ENCODE results near the gene VPS26C. TPM values are rescaled to one million over a fixed set of nuclear protein-coding genes. Genes with fewer than 3 reads are reported as not detected.

VPS26C gene
- total and polyA plus RNA-seq, 12 donors: 22.3 to 57.5 (median 46.3) TPM

DNA sequence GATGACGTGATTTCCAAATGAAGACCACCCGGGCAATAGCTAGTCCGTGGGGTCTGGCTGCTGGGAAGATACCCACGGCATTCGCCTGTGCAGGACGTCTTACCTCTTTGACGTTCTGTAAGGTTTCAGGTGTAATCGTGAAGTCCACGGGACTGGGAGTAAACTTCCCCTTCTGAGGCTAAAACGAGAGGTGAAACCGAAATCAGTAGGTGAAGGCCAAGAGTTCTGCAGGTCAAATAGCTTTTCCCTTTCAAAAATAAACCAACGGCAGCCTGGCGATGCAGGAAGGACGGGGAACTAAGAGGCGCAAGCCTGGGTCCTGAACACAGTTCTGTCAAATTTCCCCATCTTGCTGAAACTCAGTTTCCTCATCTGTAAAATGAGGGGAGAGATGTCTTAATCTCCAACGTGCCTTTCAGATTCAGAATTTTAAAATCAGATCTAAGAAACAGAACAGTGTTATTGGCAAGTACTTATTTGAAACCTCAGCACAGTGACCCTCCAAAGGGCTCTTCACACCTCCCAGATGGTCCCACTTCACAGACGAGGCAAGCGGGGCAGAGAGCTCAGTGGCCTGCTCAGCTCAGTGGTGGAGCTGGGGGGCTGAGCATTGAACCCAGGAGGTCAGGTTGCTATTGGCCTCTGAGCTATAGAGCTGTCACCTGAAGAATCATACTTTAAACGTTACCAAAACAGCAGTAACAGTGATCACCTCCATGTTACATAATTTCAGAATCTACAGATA is 34.7 kb downstream of the VPS26C start:
- TF ChIP-seq, protein P1, sequence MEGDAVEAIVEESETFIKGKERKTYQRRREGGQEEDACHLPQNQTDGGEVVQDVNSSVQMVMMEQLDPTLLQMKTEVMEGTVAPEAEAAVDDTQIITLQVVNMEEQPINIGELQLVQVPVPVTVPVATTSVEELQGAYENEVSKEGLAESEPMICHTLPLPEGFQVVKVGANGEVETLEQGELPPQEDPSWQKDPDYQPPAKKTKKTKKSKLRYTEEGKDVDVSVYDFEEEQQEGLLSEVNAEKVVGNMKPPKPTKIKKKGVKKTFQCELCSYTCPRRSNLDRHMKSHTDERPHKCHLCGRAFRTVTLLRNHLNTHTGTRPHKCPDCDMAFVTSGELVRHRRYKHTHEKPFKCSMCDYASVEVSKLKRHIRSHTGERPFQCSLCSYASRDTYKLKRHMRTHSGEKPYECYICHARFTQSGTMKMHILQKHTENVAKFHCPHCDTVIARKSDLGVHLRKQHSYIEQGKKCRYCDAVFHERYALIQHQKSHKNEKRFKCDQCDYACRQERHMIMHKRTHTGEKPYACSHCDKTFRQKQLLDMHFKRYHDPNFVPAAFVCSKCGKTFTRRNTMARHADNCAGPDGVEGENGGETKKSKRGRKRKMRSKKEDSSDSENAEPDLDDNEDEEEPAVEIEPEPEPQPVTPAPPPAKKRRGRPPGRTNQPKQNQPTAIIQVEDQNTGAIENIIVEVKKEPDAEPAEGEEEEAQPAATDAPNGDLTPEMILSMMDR (IDR thresholded peaks at IDR 0.05): no peak
- no peak overlapping the region for H3K27ac ChIP-seq
- H3K36me3 ChIP-seq: peaks cover 0 to 100% (median 38%) of the 10 kb centered on the region in 9 donors
- intact Hi-C loops (cut with DNase I): no loop called here
- H3K4me1 ChIP-seq: peaks cover 0 to 2% (median 0%) of the 10 kb centered on the region in 9 donors
- no peak for DNase-seq
- no peaks in the 10 kb centered on the region for H3K27me3 ChIP-seq
- H3K9me3 ChIP-seq: no peaks in the 10 kb centered on the region
- no peak for ATAC-seq
- WGBS, 2 donors: 95% methylated on average over 19 of the region's 19 CpGs
- no peak overlapping the region for H3K4me3 ChIP-seq

DNA sequence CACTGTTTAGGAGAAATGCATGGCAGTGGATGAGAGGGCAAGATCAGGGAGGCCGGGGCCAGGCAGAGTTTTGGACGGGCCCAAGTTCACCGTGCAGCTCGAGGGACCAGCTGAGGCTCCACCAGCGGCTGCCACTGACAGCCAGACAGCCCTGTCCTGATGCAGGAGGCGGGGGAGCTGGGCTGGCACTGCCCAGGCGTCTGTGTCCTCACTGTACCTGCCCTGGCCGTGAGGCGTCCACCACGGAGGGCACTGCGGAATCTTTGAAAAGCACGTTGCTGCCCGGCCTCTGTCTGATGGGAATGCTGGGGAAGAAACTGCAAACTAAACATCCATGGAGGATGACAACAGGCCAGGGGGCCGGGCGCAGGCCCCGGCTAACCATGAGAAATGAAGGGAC is 35.5 kb downstream of the VPS26C start:
- DNase-seq (no peak), ATAC-seq (no peak)
- Histone ChIP-seq H3K27me3 (no peaks in the 10 kb centered on the region), H3K9me3 (no peaks in the 10 kb centered on the region), H3K36me3 (peaks cover 0 to 100% (median 46%) of the 10 kb centered on the region in 9 donors), H3K4me3 (no peak overlapping the region), H3K27ac (no peak overlapping the region), H3K4me1 (no peaks in the 10 kb centered on the region)
- TF ChIP-seq, protein P1 (IDR thresholded peaks at IDR 0.05): no peak
- WGBS, 2 donors: 97 to 98% methylated on average over 16 of the region's 16 CpGs
- intact Hi-C loops (cut with DNase I): no loop called here

DNA sequence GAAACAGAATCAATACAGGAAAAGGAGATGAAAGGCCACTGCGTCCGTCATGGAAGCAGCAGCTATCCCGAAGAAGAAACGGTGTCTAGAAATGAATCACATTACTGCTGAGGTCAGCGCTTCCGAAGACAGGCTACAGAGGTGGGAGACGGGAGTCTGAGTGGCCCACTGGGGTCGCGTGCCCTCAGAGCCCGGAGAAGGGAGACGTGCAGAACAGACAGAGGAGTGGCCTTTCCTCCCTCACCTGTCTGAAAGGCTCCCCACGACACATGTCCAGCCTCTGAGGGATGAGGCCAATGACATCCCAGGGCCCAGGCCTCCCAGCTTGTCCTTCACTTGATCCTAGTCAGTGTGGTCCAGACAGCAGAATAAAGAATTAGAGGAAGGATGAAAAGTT is 35.9 kb downstream of the VPS26C start:
- Histone ChIP-seq H3K9me3 (no peaks in the 10 kb centered on the region), H3K27ac (no peak overlapping the region), H3K36me3 (peaks cover 0 to 100% (median 50%) of the 10 kb centered on the region in 9 donors), H3K4me1 (no peaks in the 10 kb centered on the region), H3K4me3 (no peak overlapping the region), H3K27me3 (no peaks in the 10 kb centered on the region)
- 90 to 91% methylated on average over 12 of the region's 12 CpGs for WGBS, 2 donors
- intact Hi-C loops (cut with DNase I): no loop called here
- ATAC-seq (no peak), DNase-seq (no peak)
- TF ChIP-seq, protein P1 (IDR thresholded peaks at IDR 0.05): no peak

DNA sequence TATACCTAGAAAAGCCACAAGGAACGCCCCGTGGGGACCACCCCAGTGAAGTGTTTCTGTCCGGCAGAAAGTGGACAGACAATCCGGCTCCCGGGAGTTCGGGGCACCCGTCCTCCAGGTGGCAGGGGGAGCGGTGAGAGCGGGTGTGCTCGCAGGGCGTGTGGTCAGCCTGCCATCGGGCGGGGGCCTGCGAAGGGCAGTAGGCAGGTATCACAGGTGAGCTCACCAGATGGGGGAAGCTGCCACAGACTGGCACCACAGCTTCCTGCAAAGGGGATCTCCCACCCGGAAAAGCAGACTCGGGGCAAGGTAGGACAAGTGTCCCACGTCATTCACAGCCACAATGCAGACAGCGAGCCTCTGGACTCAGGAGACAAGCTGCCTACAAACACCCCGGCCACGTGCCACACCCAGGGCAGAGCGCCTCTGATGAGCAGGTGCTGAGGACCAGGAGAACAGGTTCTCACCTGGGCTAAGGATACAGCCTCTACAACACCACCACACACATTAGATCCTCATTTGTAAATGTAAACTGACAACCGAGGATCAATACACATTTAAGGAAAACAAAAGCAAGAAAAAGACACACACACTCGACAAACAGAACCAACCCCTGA is 36.4 kb downstream of the VPS26C start:
- TF ChIP-seq, protein P1 (IDR thresholded peaks at IDR 0.05): no peak
- no peak for ATAC-seq
- 93 to 95% methylated on average over 23 of the region's 23 CpGs for WGBS, 2 donors

More for the DNA sequence above, 36.4 kb downstream of the VPS26C start:
- H3K4me1 ChIP-seq: no peaks in the 10 kb centered on the region
- peaks cover 0 to 100% (median 55%) of the 10 kb centered on the region in 9 donors for H3K36me3 ChIP-seq
- intact Hi-C loops (cut with DNase I): no loop called here
- H3K27me3 ChIP-seq: no peaks in the 10 kb centered on the region
- DNase-seq: no peak
- no peaks in the 10 kb centered on the region for H3K9me3 ChIP-seq
- H3K27ac ChIP-seq: no peak overlapping the region
- no peak overlapping the region for H3K4me3 ChIP-seq
